Stomach (tissue), 4 donors: ENCODE data around the gene GRM4.

Experiments used
- POLR2A ChIP-seq, 4 donors: fragments of 450-650 bp; IDR thresholded peaks; one replicate each; pipeline ENCODE4 v1.6.1; 2016; ENCODE audit warnings: antibody characterized with exemption in 4 of 4, control low read depth in 2 of 4, mild to moderate bottlenecking in 1 of 4, moderate library complexity in 1 of 4
- POLR2AphosphoS5 ChIP-seq, 3 donors: sonication (generic); formaldehyde crosslinking; IDR thresholded peaks; one replicate each; pipeline ENCODE4 v1.6.1; 2016; ENCODE audit warnings: antibody characterized with exemption in 3 of 3
- TF ChIP-seq, protein P1 (sequence below), 7 experiments: fragments of 450-650 bp in 4 of 7; fragments of 200-600 bp in 3 of 7; sonication (generic) in 3 of 7; IDR thresholded peaks; one replicate each; pipeline ENCODE4 v1.5.1; 2016 to 2019; ENCODE audit warnings: antibody characterized with exemption in 7 of 7, control low read depth in 2 of 7, mild to moderate bottlenecking in 1 of 7

DNA sequence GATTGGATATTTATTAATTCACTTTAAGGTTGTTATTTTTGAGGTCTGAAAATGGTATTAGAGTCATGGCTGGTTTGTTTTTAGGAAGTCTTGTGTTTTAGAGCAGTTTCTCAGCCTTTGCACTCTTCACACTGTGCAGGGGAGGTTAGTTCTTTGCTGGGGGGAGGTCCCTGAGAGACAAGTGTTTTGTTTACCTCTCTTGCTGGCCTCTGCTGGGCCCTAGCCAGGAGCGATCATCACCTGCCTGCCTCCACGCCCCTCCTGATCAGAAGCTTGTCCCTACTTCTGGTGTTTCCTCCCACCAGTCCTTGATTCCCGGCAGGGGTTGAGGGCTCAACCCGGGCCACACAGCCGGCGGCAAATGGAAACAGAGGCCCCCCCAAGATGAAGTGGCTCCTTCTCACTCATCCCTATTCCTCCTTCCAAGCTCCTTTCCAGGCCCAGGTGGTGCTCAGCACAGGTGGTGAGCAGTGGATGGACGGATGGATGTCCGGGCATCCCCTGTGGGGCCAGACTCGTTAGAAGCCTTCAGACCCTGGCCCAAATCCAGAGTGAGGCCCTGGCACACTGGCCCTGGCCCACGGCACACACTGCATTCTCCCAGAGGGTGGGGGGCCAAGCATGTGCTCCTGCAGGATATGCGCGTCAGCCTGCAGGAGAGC, 51.3 kb downstream of the GRM4 start:
- TF ChIP-seq, protein P1, sequence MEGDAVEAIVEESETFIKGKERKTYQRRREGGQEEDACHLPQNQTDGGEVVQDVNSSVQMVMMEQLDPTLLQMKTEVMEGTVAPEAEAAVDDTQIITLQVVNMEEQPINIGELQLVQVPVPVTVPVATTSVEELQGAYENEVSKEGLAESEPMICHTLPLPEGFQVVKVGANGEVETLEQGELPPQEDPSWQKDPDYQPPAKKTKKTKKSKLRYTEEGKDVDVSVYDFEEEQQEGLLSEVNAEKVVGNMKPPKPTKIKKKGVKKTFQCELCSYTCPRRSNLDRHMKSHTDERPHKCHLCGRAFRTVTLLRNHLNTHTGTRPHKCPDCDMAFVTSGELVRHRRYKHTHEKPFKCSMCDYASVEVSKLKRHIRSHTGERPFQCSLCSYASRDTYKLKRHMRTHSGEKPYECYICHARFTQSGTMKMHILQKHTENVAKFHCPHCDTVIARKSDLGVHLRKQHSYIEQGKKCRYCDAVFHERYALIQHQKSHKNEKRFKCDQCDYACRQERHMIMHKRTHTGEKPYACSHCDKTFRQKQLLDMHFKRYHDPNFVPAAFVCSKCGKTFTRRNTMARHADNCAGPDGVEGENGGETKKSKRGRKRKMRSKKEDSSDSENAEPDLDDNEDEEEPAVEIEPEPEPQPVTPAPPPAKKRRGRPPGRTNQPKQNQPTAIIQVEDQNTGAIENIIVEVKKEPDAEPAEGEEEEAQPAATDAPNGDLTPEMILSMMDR (IDR thresholded peaks at IDR 0.05), result no peak
- no peak for TF ChIP-seq POLR2A (IDR thresholded peaks at IDR 0.05)
- no peak for TF ChIP-seq POLR2AphosphoS5 (IDR thresholded peaks at IDR 0.05)
